H1 (cell line): ENCODE data around the gene ARHGAP5. TPM values are rescaled to one million over a fixed set of nuclear protein-coding genes. Genes with fewer than 3 reads are reported as not detected.
A peak's percentile ranks its signal among the peaks of the same experiment; 100 is the strongest.

Experiments
- CTCF ChIA-PET: fragments of 300-600 bp; sonication (Branson Sonifier 250); formaldehyde crosslinking; loops from one replicate; lab custom pipeline; 2021; ENCODE audit not compliant: partially characterized antibody; lab: Charles Lee
- POLR2A ChIA-PET: fragments of 300-600 bp; sonication (Branson Sonifier 250); formaldehyde crosslinking; loops from one replicate; lab custom pipeline; 2021; ENCODE audit warnings: inconsistent platforms; ENCODE audit not compliant: partially characterized antibody; lab: Charles Lee
- DNase-seq, 2 experiments: peaks; one replicate each; pipeline versions ENCODE4 v3.0.0 to v3.0.0-alpha.2; 2010 to 2022; ENCODE audit warnings: low spot score in 2 of 2, low read depth in 1 of 2, mixed read lengths in 1 of 2
- FAIRE-seq: peaks from 2 replicates; lab custom pipeline; 2011; peaks lifted over from hg19 to GRCh38; lab: Jason Lieb, UNC
- H2AFZ ChIP-seq: 2 replicates; pipeline ENCODE4 v1.8.1; 2012; ENCODE audit warnings: low read length, inconsistent platforms
- H2AK5ac ChIP-seq: 2 replicates; pipeline ENCODE4 v1.6.1; 2013; ENCODE audit warnings: low read depth, low read length
- H2BK120ac ChIP-seq: replicated peaks from 2 replicates; pipeline ENCODE3; 2013; ENCODE audit warnings: low read depth, low read length, inconsistent platforms
- H2BK12ac ChIP-seq: 2 replicates; pipeline ENCODE4 v1.6.1; 2013; ENCODE audit warnings: low read depth, low read length
- H2BK15ac ChIP-seq: 2 replicates; pipeline ENCODE4 v1.6.1; 2013; ENCODE audit warnings: low read length
- H2BK20ac ChIP-seq: 2 replicates; pipeline ENCODE4 v1.6.1; 2013; ENCODE audit warnings: low read length
- H2BK5ac ChIP-seq: 2 replicates; pipeline ENCODE4 v1.6.1; 2013; ENCODE audit warnings: low read depth, low read length
- H3K14ac ChIP-seq: 2 replicates; pipeline ENCODE4 v1.6.1; 2013; ENCODE audit warnings: inconsistent platforms; ENCODE audit not compliant: insufficient read length
- H3K18ac ChIP-seq: 2 replicates; pipeline ENCODE4 v1.6.1; 2013; ENCODE audit warnings: low read length; ENCODE audit errors: extremely low read depth
- H3K23ac ChIP-seq: 2 replicates; pipeline ENCODE4 v1.6.1; 2013; ENCODE audit warnings: inconsistent platforms; ENCODE audit not compliant: insufficient read length
- H3K23me2 ChIP-seq: 2 replicates; pipeline ENCODE4 v1.6.1; 2013; ENCODE audit warnings: low read depth, low read length
- H3K27ac ChIP-seq: 2 replicates; pipeline ENCODE4 v1.6.1; 2011; ENCODE audit warnings: low read depth, low read length, inconsistent platforms
- H3K27me3 ChIP-seq, 4 experiments: replicated peaks in 1 of 4; 1 replicate in 1 of 4; 2 replicates in 3 of 4; pipeline versions ENCODE4 v1.6.1 to v1.8.1; 2011 to 2013; ENCODE audit warnings: low read length in 3 of 4, mild to moderate bottlenecking in 3 of 4, inconsistent platforms in 2 of 4, mixed read lengths in 2 of 4, moderate library complexity in 1 of 4; ENCODE audit not compliant: control insufficient read depth in 3 of 4, insufficient read depth in 3 of 4; ENCODE audit errors: extremely low read depth in 1 of 4
- H3K36me3 ChIP-seq, 4 experiments: 2 replicates each; pipeline versions ENCODE4 v1.6.1 to v1.8.1; 2011 to 2013; ENCODE audit warnings: mild to moderate bottlenecking in 4 of 4, low read length in 3 of 4, moderate library complexity in 2 of 4, control low read depth in 1 of 4, inconsistent platforms in 1 of 4; ENCODE audit not compliant: insufficient read depth in 4 of 4, control insufficient read depth in 2 of 4
- H3K4ac ChIP-seq: replicated peaks from 2 replicates; pipeline ENCODE3; 2013; ENCODE audit warnings: low read length, low read depth, mixed read lengths, inconsistent platforms; ENCODE audit not compliant: insufficient read length
- H3K4me1 ChIP-seq, 4 experiments: replicated peaks in 1 of 4; 1 replicate in 1 of 4; 2 replicates in 3 of 4; pipeline versions ENCODE4 v1.6.1 to v1.8.1; 2011 to 2013; ENCODE audit warnings: low read length in 3 of 4, inconsistent platforms in 2 of 4, mixed read lengths in 1 of 4; ENCODE audit not compliant: insufficient read depth in 4 of 4, control insufficient read depth in 3 of 4
- H3K4me2 ChIP-seq, 2 experiments: 2 replicates each; pipeline versions ENCODE4 v1.6.1 to v1.8.1; 2011 to 2013; ENCODE audit warnings: low read depth in 2 of 2, low read length in 2 of 2, control low read depth in 1 of 2, inconsistent platforms in 1 of 2, mild to moderate bottlenecking in 1 of 2; ENCODE audit not compliant: insufficient read depth in 1 of 2
- H3K4me3 ChIP-seq, 4 experiments: fragments of 200-600, 300-600 bp in 1 of 4; sonication (generic), shearing (Covaris generic), sonication (Bioruptor Twin) in 1 of 4; 2 replicates each; pipeline versions ENCODE4 v1.5.1 to v1.8.1; 2011 to 2016; ENCODE audit warnings: low read length in 4 of 4, low read depth in 3 of 4, control low read depth in 2 of 4, inconsistent platforms in 2 of 4, mild to moderate bottlenecking in 2 of 4, mixed read lengths in 1 of 4, moderate library complexity in 1 of 4; ENCODE audit not compliant: insufficient read depth in 2 of 4; ENCODE audit errors: extremely low read depth in 1 of 4
- H3K56ac ChIP-seq: replicated peaks from 2 replicates; pipeline ENCODE3; 2013; ENCODE audit warnings: low read depth, mild to moderate bottlenecking, mixed read lengths, low read length, inconsistent platforms; ENCODE audit not compliant: insufficient read length
- H3K79me1 ChIP-seq: 2 replicates; pipeline ENCODE4 v1.6.1; 2013; ENCODE audit warnings: low read depth, low read length, control low read depth
- H3K79me2 ChIP-seq, 2 experiments: 2 replicates each; pipeline versions ENCODE4 v1.6.1 to v1.8.1; 2012 to 2013; ENCODE audit warnings: low read length in 2 of 2, mild to moderate bottlenecking in 2 of 2, inconsistent platforms in 1 of 2; ENCODE audit not compliant: insufficient read depth in 2 of 2, control insufficient read depth in 1 of 2
- H3K9ac ChIP-seq, 4 experiments: replicated peaks in 1 of 4; 1 replicate in 1 of 4; 2 replicates in 3 of 4; pipeline versions ENCODE4 v1.6.1 to v1.8.1; 2011 to 2013; ENCODE audit warnings: low read depth in 3 of 4, low read length in 3 of 4, control low read depth in 2 of 4, mild to moderate bottlenecking in 2 of 4, moderate library complexity in 2 of 4, inconsistent platforms in 1 of 4; ENCODE audit errors: extremely low read depth in 1 of 4
- H3K9me3 ChIP-seq, 2 experiments: 2 replicates each; pipeline versions ENCODE4 v1.6.1 to v1.8.1; 2012 to 2013; ENCODE audit warnings: mild to moderate bottlenecking in 2 of 2, moderate library complexity in 2 of 2, control low read depth in 1 of 2, inconsistent platforms in 1 of 2, low read depth in 1 of 2, low read length in 1 of 2, mixed read lengths in 1 of 2; ENCODE audit not compliant: insufficient read depth in 2 of 2
- H4K20me1 ChIP-seq, 2 experiments: replicated peaks in 1 of 2; 2 replicates each; pipeline versions ENCODE3 to v1.8.1; 2011 to 2013; ENCODE audit warnings: inconsistent platforms in 2 of 2, low read length in 2 of 2, mild to moderate bottlenecking in 1 of 2; ENCODE audit not compliant: insufficient read depth in 2 of 2, control insufficient read depth in 1 of 2
- H4K5ac ChIP-seq: 2 replicates; pipeline ENCODE4 v1.6.1; 2013; ENCODE audit warnings: low read length, low read depth, mixed read lengths, inconsistent platforms; ENCODE audit not compliant: insufficient read length
- H4K8ac ChIP-seq: 2 replicates; pipeline ENCODE4 v1.8.0; 2013; ENCODE audit warnings: mild to moderate bottlenecking, moderate library complexity, low read length, inconsistent platforms; ENCODE audit not compliant: insufficient read depth; ENCODE audit errors: extremely low read depth
- H4K91ac ChIP-seq: replicated peaks from 2 replicates; pipeline ENCODE3; 2013; ENCODE audit warnings: low read length, mixed read lengths, inconsistent platforms; ENCODE audit not compliant: insufficient read length
- GTF2F1 ChIP-seq: IDR thresholded peaks from 2 replicates; pipeline ENCODE4 v1.6.1; 2012; ENCODE audit warnings: low read depth, low read length, improper control_type of control experiment, borderline replicate concordance
- RNF2 ChIP-seq: fragments of 200-900, 300-1000 bp; sonication (generic); IDR thresholded peaks from 2 replicates; pipeline ENCODE4 v1.7.1; 2016; ENCODE audit warnings: borderline replicate concordance, low read depth, mild to moderate bottlenecking, antibody characterized with exemption, low read length; ENCODE audit not compliant: poor library complexity, severe bottlenecking; ENCODE audit errors: missing control alignments
- SIN3A ChIP-seq, 2 experiments: IDR thresholded peaks in 1 of 2; conservative IDR thresholded peaks in 1 of 2; 2 replicates each; pipeline ENCODE4 v1.6.1; 2011 to 2012; ENCODE audit warnings: low read length in 2 of 2, improper control_type of control experiment in 1 of 2, low read depth in 1 of 2, mild to moderate bottlenecking in 1 of 2
- WGBS, 2 experiments: shearing (Covaris generic) in 1 of 2; methylation state at CpG; one replicate each; pipeline versions ENCODE4 v1.1.6 to v1.1.7; 2013 to 2015; ENCODE audit warnings: low lambda C conversion rate in 2 of 2, mixed read lengths in 2 of 2, inconsistent platforms in 1 of 2, low coverage in 1 of 2, missing lambda C conversion rate in 1 of 2; ENCODE audit not compliant: insufficient replicate concordance in 2 of 2, insufficient coverage in 1 of 2, insufficient read length in 1 of 2; ENCODE audit errors: extremely low coverage in 1 of 2, missing lambda C conversion rate in 1 of 2; 5-methylcytosine and 5-hydroxymethylcytosine counted together
- polyA plus RNA-seq, 7 experiments: library from polyadenylated mRNA; depleted of rRNA in 3 of 7; stranded (reverse) in 5 of 7; unstranded in 2 of 7; fragments of >200 nt in 5 of 7; fragments of 200-250 nt in 2 of 7; gene quantifications; 1 replicate in 5 of 7; 2 replicates in 1 of 7; 4 replicates in 1 of 7; pipeline versions ENCODE4 v1.2.1 to v1.2.3, GENCODE V29; 2011 to 2013; ENCODE audit warnings: missing spikeins in 2 of 7, mixed read lengths in 2 of 7
- total RNA-seq: library from RNA; stranded (reverse); fragmentation: NEBNext Ultra II Directional; extraction: Animal tissue kit (Norgen Biotek cat#: 25700); gene quantifications from 2 replicates; pipeline ENCODE4 v1.2.1, GENCODE V29; 2021

The ARHGAP5 gene
- total and polyA plus RNA-seq, 2 of the 8 experiments (the other 6 are each of a cell fraction or from before 2014, with no cell fraction given) = 7.8 to 77.3 TPM

DNA sequence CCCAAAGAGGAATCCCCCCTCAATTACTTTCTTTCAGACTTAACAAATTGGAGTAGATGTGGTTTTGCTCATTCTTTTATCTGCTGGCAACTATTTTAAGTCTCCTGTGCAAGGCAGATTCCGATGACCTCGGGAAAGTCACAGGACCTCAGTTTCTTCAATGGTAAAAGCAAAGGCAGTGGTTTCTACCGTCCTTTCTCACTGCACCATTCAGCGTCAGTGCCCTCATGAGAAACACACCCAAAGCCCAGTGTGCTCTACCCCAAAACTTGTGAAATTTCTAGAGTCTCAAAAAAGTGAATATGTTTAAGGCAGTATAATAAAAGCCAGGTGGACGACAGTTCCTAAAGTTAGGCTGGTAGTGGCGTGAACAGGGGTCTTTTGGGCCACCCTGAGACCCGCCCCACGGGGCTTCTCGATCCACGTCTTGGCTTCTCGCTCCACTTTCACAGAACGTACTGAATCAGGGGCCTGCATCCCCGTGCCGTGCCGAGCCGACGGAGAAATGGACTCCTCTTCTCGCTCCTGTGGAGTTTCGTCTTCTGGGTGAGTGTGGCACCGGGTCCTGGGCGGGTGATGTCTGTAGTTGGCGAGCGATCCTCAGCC lies 1.3 kb upstream of the ARHGAP5 start:
- Histone ChIP-seq H4K8ac (peak overlapping the region; percentile 92; the same call in 1 of the 2 replicates), H3K18ac (peak overlapping the region; percentile 56; the same call in 1 of the 2 replicates)
- TF ChIP-seq RNF2 (no peak), SIN3A (conservative IDR thresholded peaks at IDR 0.05 in 1 of 2, IDR thresholded peaks at IDR 0.05 in 1 of 2; ENCODE audit: low read depth in 1 of 2, low read length in 2 of 2) (0 out of 4 replicates have a peak, but pooled peaks of 1 of the 2 experiments have one; percentile 15), GTF2F1 (no peak)
- TF ChIP-seq, all 59 proteins: peak for 1
- Histone ChIP-seq H3K4me3 (peak overlapping the region; percentile 79 to 97 (median 95)), H3K56ac (peak overlapping the region; percentile 83), H2BK15ac (no peak overlapping the region), H2AFZ (peak overlapping the region; percentile 88), H3K79me2 (peaks cover 0 to 35% of the 10 kb centered on the region in 2 experiments; a peak in 3 of 4 replicates), H3K27ac (peak overlapping the region; percentile 88), H3K27me3 (no peaks in the 10 kb centered on the region), H3K9me3 (no peaks in the 10 kb centered on the region), H3K4me2 (peak overlapping the region; percentile 83 to 85), H3K9ac (peak overlapping the region; percentile 38 to 88 (median 66)), H2BK120ac (no peak overlapping the region), H4K5ac (peak overlapping the region; percentile 90), H2AK5ac (no peak overlapping the region; the same call in 1 of the 2 replicates), H3K23me2 (peaks cover 9% of the 10 kb centered on the region), H4K91ac (peak overlapping the region; percentile 83), H3K23ac (no peak overlapping the region), H2BK12ac (peak overlapping the region; percentile 92; the same call in 1 of the 2 replicates), H3K79me1 (no peaks in the 10 kb centered on the region), H2BK20ac (no peak overlapping the region), H3K36me3 (no peaks in the 10 kb centered on the region), H4K20me1 (no peaks in the 10 kb centered on the region), H3K4ac (peak overlapping the region; percentile 87), H2BK5ac (peak overlapping the region; percentile 94), H3K4me1 (peaks cover 0 to 4% (median 0%) of the 10 kb centered on the region in 4 experiments; a peak in 1 of 7 replicates), H3K14ac (peak overlapping the region; percentile 50)
- DNase-seq (no peak), FAIRE-seq (no peak)
- CTCF ChIA-PET = interaction anchor here (0.9 kb wide), 1 partner anchor 155 kb away, joined by 5 read pairs; no protein-coding TSS in a partner anchor
- POLR2A ChIA-PET = interaction anchor here (0.8 to 2.9 kb wide), 8 partner anchors 10 to 656 kb away, joined by 3 to 17 read pairs (median 4); partner anchors contain the start of genes HEATR5A, RNU6-7 and RNU6-8
- WGBS, 2 experiments = 4% methylated on average over 23 of the region's 23 CpGs; no CpG with 5 or more reads in 1 of the 2 experiments
